HEK293 (cell line): Measurements from ENCODE around the gene KRTAP12-3.
"Not testable (repeated sequence)": the region's sequence is repeated elsewhere in the genome, so short reads cannot be mapped to it uniquely, and the experiment has no call there.

Experiments
- CTCF ChIA-PET: fragments of 350-600 bp; formaldehyde crosslinking; extraction: SDS; loops from one replicate; lab custom pipeline; 2021; ENCODE audit warnings: antibody characterized with exemption; lab: Yijun Ruan, JAX
- POLR2A ChIA-PET: fragments of 300-600 bp; formaldehyde crosslinking; extraction: SDS; loops from one replicate; lab custom pipeline; 2020; ENCODE audit warnings: antibody characterized with exemption, inconsistent platforms; lab: Yijun Ruan, JAX
- H3K27ac ChIP-seq: fragments of 200-500 bp; sonication (Bioruptor generic); 2 replicates; pipeline ENCODE4 v1.5.1; 2014; ENCODE audit warnings: low read depth, low read length, control low read depth, inconsistent platforms; ENCODE audit errors: extremely low read depth
- H3K36me3 ChIP-seq, 2 experiments: fragments of 200-500 bp in 1 of 2; sonication (Bioruptor generic) in 1 of 2; 1 replicate in 1 of 2; 2 replicates in 1 of 2; pipeline ENCODE4 v1.5.1; 2014 to 2017; ENCODE audit warnings: inconsistent platforms in 2 of 2, low read length in 2 of 2; ENCODE audit not compliant: control insufficient read depth in 2 of 2, insufficient read depth in 1 of 2
- H3K4me1 ChIP-seq: fragments of 200-500 bp; sonication (Bioruptor generic); 2 replicates; pipeline ENCODE4 v1.5.1; 2014; ENCODE audit warnings: mild to moderate bottlenecking, low read length, inconsistent platforms; ENCODE audit not compliant: control insufficient read depth, insufficient read depth
- H3K4me3 ChIP-seq: 2 replicates; pipeline ENCODE4 v1.5.1; 2011; ENCODE audit warnings: low read depth, mild to moderate bottlenecking, control low read depth, low read length, moderate library complexity
- H3K9me3 ChIP-seq: fragments of 200-500 bp; sonication (Bioruptor generic); 2 replicates; pipeline ENCODE4 v1.5.1; 2014; ENCODE audit warnings: low read depth, low read length, inconsistent platforms; ENCODE audit not compliant: control insufficient read depth, insufficient read depth
- BCL11B ChIP-seq: fragments of 450-650 bp; formaldehyde crosslinking; IDR thresholded peaks from 2 replicates; pipeline ENCODE4 v1.5.1; 2016; ENCODE audit warnings: low read depth, missing biosample characterization, missing genetic modification characterization
- EGR2 ChIP-seq: fragments of 450-650 bp; formaldehyde crosslinking; IDR thresholded peaks from 2 replicates; pipeline ENCODE4 v1.5.1; 2016; ENCODE audit warnings: low read depth, missing biosample characterization, missing genetic modification characterization
- OSR2 ChIP-seq: fragments of 450-650 bp; formaldehyde crosslinking; IDR thresholded peaks from 2 replicates; pipeline ENCODE4 v1.5.1; 2016; ENCODE audit warnings: missing biosample characterization, missing genetic modification characterization
- ZBTB1 ChIP-seq: fragments of 450-650 bp; formaldehyde crosslinking; IDR thresholded peaks from 2 replicates; pipeline ENCODE4 v1.5.1; 2016; ENCODE audit warnings: missing biosample characterization, missing genetic modification characterization
- ZFHX2 ChIP-seq: fragments of 450-650 bp; formaldehyde crosslinking; conservative IDR thresholded peaks from 2 replicates; pipeline ENCODE4 v1.5.1; 2016; ENCODE audit warnings: missing biosample characterization, missing genetic modification characterization
- ZIC2 ChIP-seq: fragments of 450-650 bp; formaldehyde crosslinking; IDR thresholded peaks from 2 replicates; pipeline ENCODE4 v1.5.1; 2016; ENCODE audit warnings: missing biosample characterization, missing genetic modification characterization
- ZNF169 ChIP-seq: fragments of 450-650 bp; formaldehyde crosslinking; IDR thresholded peaks from 2 replicates; pipeline ENCODE4 v1.5.1; 2016; ENCODE audit warnings: missing biosample characterization, missing genetic modification characterization
- ZNF174 ChIP-seq: fragments of 450-650 bp; formaldehyde crosslinking; IDR thresholded peaks from 2 replicates; pipeline ENCODE4 v1.5.0; 2017; ENCODE audit warnings: missing biosample characterization, mild to moderate bottlenecking, missing genetic modification characterization
- ZNF274 ChIP-seq, 2 experiments: fragments of 200-500 bp in 1 of 2; fragments of 450-650 bp in 1 of 2; sonication (Bioruptor generic) in 1 of 2; formaldehyde crosslinking in 1 of 2; IDR thresholded peaks; 2 replicates each; pipeline versions ENCODE4 v1.5.1 to v1.6.1; 2014 to 2016; ENCODE audit warnings: borderline replicate concordance in 1 of 2, inconsistent platforms in 1 of 2, low read length in 1 of 2, missing biosample characterization in 1 of 2, missing genetic modification characterization in 1 of 2
- ZNF302 ChIP-seq: fragments of 450-650 bp; formaldehyde crosslinking; IDR thresholded peaks from 2 replicates; pipeline ENCODE4 v1.5.1; 2016; ENCODE audit warnings: missing biosample characterization, missing genetic modification characterization, low read depth
- ZNF311 ChIP-seq: fragments of 450-650 bp; formaldehyde crosslinking; IDR thresholded peaks from 2 replicates; pipeline ENCODE4 v1.5.1; 2017; ENCODE audit warnings: missing biosample characterization, missing genetic modification characterization, borderline replicate concordance
- ZNF404 ChIP-seq: fragments of 450-650 bp; formaldehyde crosslinking; IDR thresholded peaks from 2 replicates; pipeline ENCODE4 v1.5.1; 2017; ENCODE audit warnings: missing biosample characterization, missing genetic modification characterization
- ZNF548 ChIP-seq: fragments of 450-650 bp; formaldehyde crosslinking; IDR thresholded peaks from 2 replicates; pipeline ENCODE4 v1.5.1; 2016; ENCODE audit warnings: missing biosample characterization, missing genetic modification characterization
- ZNF549 ChIP-seq: fragments of 450-650 bp; IDR thresholded peaks from 2 replicates; pipeline ENCODE4 v1.5.1; 2018; ENCODE audit warnings: missing biosample characterization, missing genetic modification characterization, mild to moderate bottlenecking, inconsistent platforms, moderate library complexity
- ZNF571 ChIP-seq: fragments of 450-650 bp; formaldehyde crosslinking; IDR thresholded peaks from 2 replicates; pipeline ENCODE4 v1.5.0; 2017; ENCODE audit warnings: missing biosample characterization, missing genetic modification characterization
- ZNF596 ChIP-seq: fragments of 450-650 bp; IDR thresholded peaks from 2 replicates; pipeline ENCODE4 v1.5.0; 2018; ENCODE audit warnings: missing biosample characterization, mild to moderate bottlenecking, missing genetic modification characterization, moderate library complexity
- ZNF677 ChIP-seq: fragments of 450-650 bp; IDR thresholded peaks from 2 replicates; pipeline ENCODE4 v1.5.0; 2018; ENCODE audit warnings: missing biosample characterization, mild to moderate bottlenecking, missing genetic modification characterization, moderate library complexity
- ZNF701 ChIP-seq: fragments of 450-650 bp; formaldehyde crosslinking; IDR thresholded peaks from 2 replicates; pipeline ENCODE4 v1.5.1; 2016; ENCODE audit warnings: missing biosample characterization, missing genetic modification characterization
- ZSCAN23 ChIP-seq: fragments of 450-650 bp; formaldehyde crosslinking; IDR thresholded peaks from 2 replicates; pipeline ENCODE4 v1.5.1; 2016; ENCODE audit warnings: missing biosample characterization, missing genetic modification characterization
- TF ChIP-seq, protein P1 (sequence below): IDR thresholded peaks from 2 replicates; pipeline ENCODE4 v1.6.1; 2011; ENCODE audit warnings: mild to moderate bottlenecking, low read depth, low read length, borderline replicate concordance
- TF ChIP-seq, protein P2 (sequence below): fragments of 450-650 bp; formaldehyde crosslinking; IDR thresholded peaks from 2 replicates; pipeline ENCODE4 v1.5.1; 2016; ENCODE audit warnings: missing biosample characterization, missing genetic modification characterization
- TF ChIP-seq, protein P3 (sequence below): fragments of 450-650 bp; formaldehyde crosslinking; optimal IDR thresholded peaks from 2 replicates; pipeline ENCODE3; 2016; ENCODE audit warnings: missing biosample characterization, mild to moderate bottlenecking, missing genetic modification characterization

The KRTAP12-3 gene

DNA sequence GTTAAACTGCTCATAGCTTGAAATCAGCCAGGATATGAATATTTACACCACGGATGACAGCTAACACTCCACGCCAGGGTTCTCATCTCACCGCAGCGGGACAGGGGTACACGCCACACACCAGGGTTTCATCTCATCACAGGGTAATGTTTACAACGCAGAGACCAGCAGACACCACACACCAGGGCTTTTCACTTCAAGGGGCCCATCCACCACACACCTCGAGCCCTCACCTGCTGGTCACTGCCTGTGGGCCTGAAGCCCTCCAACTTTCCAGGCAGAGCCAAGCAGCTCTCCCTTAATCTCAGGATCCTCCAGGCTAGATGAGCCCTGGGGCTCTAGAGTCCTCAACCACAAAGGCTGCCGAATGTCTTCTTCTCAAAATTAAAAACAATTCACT is 37.9 kb downstream of the KRTAP12-3 start (continued):
- no peak for TF ChIP-seq BCL11B (tag by site-specific recombination)

DNA sequence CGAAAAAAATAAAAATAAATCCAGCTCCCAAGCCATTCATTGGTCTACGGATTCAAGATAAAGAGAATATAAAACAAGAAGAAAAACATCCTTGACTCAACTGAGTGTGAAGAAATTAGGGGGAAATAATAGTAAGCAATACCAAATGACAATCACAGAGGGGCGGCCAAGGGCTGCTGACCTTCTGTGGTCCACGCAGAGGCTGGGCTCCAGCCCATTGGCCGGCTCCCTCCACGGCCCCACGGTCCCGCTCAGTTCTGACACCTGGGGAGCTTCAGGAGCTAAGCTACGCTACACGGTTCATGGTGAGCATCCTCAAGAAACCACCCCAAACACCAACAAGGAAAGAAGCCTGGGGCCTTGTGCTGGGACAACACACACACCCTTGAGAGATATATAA is 38.8 kb downstream of the KRTAP12-3 start:
- Histone ChIP-seq H3K27ac (no peak overlapping the region), H3K4me3 (no peak overlapping the region), H3K4me1 (no peaks in the 10 kb centered on the region), H3K9me3 (no peaks in the 10 kb centered on the region; the same call in none of the 2 replicates), H3K36me3 (no peaks in the 10 kb centered on the region)
- TF ChIP-seq ZSCAN23 (tag by site-specific recombination) (no peak), ZNF169 (tag by site-specific recombination) (no peak), ZNF274 (IDR thresholded peaks at IDR 0.05; ENCODE audit: low read length) (no peak), ZNF274 (tag by site-specific recombination; IDR thresholded peaks at IDR 0.05; ENCODE audit: borderline replicate concordance) (no peak), ZNF677 (no peak), ZNF302 (no peak), ZBTB1 (no peak), ZNF596 (tag by site-specific recombination) (no peak), ZNF549 (tag by site-specific recombination) (no peak), ZIC2 (tag by site-specific recombination) (no peak), OSR2 (tag by site-specific recombination) (no peak), ZNF311 (no peak), ZNF174 (tag by site-specific recombination) (no peak), ZNF571 (tag by site-specific recombination) (no peak), ZNF701 (tag by site-specific recombination) (no peak)
- CTCF ChIA-PET = interaction anchor here (0.5 to 1.1 kb wide), 3 partner anchors 7 to 46 kb away, joined by 3 to 5 read pairs (median 3); no protein-coding TSS in a partner anchor
- POLR2A ChIA-PET = interaction anchor here (0.6 kb wide), 1 partner anchor 300 kb away, joined by 3 read pairs; no protein-coding TSS in a partner anchor

DNA sequence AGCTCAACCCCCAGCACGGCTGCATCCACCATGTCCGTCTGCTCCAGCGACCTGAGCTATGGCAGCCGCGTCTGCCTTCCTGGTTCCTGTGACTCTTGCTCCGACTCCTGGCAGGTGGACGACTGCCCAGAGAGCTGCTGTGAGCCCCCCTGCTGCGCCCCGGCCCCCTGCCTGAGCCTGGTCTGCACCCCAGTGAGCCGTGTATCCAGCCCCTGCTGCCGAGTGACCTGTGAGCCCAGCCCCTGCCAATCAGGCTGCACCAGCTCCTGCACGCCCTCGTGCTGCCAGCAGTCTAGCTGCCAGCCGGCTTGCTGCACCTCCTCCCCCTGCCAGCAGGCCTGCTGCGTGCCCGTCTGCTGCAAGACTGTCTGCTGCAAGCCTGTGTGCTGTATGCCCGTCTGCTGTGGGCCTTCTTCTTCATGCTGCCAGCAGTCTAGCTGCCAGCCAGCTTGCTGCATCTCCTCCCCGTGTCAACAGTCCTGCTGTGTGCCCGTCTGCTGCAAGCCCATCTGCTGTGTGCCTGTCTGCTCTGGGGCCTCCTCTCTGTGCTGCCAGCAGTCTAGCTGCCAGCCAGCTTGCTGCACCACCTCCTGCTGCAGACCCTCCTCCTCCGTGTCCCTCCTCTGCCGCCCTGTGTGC is 39.6 kb downstream of the KRTAP12-3 start, which contains the start of gene KRTAP10-12:
Gene KRTAP10-12 (plus strand): TSS at position 1 of the 639 bp plus-strand sequence. CDS start 30 bp downstream, at position 31.
- H3K27ac ChIP-seq, H3K36me3 ChIP-seq, H3K9me3 ChIP-seq, POLR2A ChIA-PET, H3K4me3 ChIP-seq, H3K4me1 ChIP-seq: not testable (repeated sequence)
- CTCF ChIA-PET = interaction anchor here (0.5 to 0.7 kb wide), 3 partner anchors 16 to 45 kb away, joined by 3 to 5 read pairs (median 3); no protein-coding TSS in a partner anchor

DNA sequence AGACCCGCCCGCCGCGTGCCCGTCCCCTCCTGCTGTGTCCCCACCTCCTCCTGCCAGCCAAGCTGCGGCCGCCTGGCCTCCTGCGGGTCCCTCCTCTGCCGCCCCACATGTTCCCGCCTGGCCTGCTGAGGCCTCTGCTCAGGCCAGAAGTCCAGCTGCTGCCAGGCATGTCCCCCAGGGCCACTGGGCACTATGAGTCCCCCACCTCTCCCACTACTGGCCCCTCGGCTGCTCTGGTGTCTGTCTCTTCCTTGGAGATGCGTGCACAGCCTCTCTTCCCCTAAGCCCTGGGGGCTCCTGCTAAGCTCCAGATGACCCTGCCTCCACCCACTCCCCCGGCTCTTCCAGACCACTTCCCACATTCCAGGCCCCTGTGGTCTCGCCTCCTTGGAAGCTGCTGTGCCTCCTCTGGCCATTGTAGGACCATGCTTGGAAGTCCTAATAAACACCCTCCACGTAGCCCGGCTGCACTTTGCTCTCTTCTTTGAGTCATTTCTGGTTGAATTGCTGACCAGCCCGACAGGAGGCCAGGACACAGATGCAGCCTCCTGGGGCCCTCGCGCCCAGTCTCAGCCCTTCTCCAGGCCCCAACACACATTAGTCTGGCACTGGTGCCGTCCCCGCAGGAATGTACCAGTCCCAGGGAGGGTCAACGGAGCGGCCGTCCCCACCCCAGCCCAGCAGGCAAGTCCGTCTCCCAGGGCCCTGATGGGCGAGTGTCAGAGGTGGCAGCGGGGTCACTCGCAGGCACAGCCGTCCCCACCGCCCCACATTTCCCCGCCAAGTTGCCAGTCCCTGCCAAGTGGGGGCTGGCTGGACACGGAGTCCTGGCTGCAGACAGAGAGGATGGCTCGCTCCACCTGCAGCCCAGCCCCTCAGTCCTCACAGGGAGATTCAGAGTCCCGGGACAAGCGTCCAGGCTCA is 40.3 kb downstream of the KRTAP12-3 start:
- Histone ChIP-seq H3K4me1 (no peaks in the 10 kb centered on the region), H3K27ac (no peak overlapping the region), H3K36me3 (no peaks in the 10 kb centered on the region), H3K4me3 (no peak overlapping the region), H3K9me3 (no peaks in the 10 kb centered on the region; the same call in 1 of the 2 replicates)
- peak; percentile 26; the same call in 1 of the 2 replicates for TF ChIP-seq ZFHX2 (tag by site-specific recombination)
- TF ChIP-seq, protein P1, sequence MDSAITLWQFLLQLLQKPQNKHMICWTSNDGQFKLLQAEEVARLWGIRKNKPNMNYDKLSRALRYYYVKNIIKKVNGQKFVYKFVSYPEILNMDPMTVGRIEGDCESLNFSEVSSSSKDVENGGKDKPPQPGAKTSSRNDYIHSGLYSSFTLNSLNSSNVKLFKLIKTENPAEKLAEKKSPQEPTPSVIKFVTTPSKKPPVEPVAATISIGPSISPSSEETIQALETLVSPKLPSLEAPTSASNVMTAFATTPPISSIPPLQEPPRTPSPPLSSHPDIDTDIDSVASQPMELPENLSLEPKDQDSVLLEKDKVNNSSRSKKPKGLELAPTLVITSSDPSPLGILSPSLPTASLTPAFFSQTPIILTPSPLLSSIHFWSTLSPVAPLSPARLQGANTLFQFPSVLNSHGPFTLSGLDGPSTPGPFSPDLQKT = no peak
- peak; percentile 56 for TF ChIP-seq ZIC2 (tag by site-specific recombination)
- no peak for TF ChIP-seq ZNF404 (tag by site-specific recombination)
- no peak for TF ChIP-seq ZNF548 (tag by site-specific recombination)
- peak; percentile 50; the same call in 1 of the 2 replicates for TF ChIP-seq EGR2 (tag by site-specific recombination)
- TF ChIP-seq, protein P2, sequence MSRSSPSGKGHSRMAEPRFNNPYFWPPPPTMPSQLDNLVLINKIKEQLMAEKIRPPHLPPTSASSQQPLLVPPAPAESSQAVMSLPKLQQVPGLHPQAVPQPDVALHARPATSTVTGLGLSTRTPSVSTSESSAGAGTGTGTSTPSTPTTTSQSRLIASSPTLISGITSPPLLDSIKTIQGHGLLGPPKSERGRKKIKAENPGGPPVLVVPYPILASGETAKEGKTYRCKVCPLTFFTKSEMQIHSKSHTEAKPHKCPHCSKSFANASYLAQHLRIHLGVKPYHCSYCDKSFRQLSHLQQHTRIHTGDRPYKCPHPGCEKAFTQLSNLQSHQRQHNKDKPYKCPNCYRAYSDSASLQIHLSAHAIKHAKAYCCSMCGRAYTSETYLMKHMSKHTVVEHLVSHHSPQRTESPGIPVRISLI = no peak
- TF ChIP-seq, protein P3, sequence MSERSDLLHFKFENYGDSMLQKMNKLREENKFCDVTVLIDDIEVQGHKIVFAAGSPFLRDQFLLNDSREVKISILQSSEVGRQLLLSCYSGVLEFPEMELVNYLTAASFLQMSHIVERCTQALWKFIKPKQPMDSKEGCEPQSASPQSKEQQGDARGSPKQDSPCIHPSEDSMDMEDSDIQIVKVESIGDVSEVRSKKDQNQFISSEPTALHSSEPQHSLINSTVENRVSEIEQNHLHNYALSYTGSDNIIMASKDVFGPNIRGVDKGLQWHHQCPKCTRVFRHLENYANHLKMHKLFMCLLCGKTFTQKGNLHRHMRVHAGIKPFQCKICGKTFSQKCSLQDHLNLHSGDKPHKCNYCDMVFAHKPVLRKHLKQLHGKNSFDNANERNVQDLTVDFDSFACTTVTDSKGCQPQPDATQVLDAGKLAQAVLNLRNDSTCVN (tag by site-specific recombination) = no peak
- ChIA-PET POLR2A (no interaction called here), CTCF (interaction anchor here (0.7 kb wide), 1 partner anchor 175 kb away, joined by 3 read pairs; no protein-coding TSS in a partner anchor)
